GM12864 (cell line): ENCODE data around the gene PSMC3.

Experiments
- DNase-seq: peaks from one replicate; pipeline ENCODE4 v3.0.0-alpha.2; 2011; ENCODE audit warnings: low read depth
- H3K4me3 ChIP-seq: 2 replicates; pipeline ENCODE4 v1.5.1; 2011; ENCODE audit warnings: mild to moderate bottlenecking, low read depth, low read length, control low read depth
- CTCF ChIP-seq: IDR thresholded peaks from 2 replicates; pipeline ENCODE4 v1.5.1; 2011; ENCODE audit warnings: low read depth, mild to moderate bottlenecking, moderate library complexity, low read length, control low read depth, inconsistent platforms; ENCODE audit errors: missing control alignments

PSMC3 gene

GRCh38 chr11:47443817-47444216 lies 17.6 kb upstream of the PSMC3 start:
- DNase-seq = no peak
- H3K4me3 ChIP-seq = no peak overlapping the region
- no peak for TF ChIP-seq CTCF

GRCh38 chr11:47443028-47443700 lies 16.9 kb upstream of the PSMC3 start:
- DNase-seq = no peak
- peak; percentile 6 for TF ChIP-seq CTCF
- no peak overlapping the region for H3K4me3 ChIP-seq

GRCh38 chr11:47442514-47442913 lies 16.3 kb upstream of the PSMC3 start:
- no peak for TF ChIP-seq CTCF
- no peak for DNase-seq
- H3K4me3 ChIP-seq = no peak overlapping the region

- DNase-seq = no peak
- H3K4me3 ChIP-seq = no peak overlapping the region
- no peak for TF ChIP-seq CTCF
Measured at GRCh38 chr11:47441421-47441820, 15.2 kb upstream of the PSMC3 start.

- H3K4me3 ChIP-seq = no peak overlapping the region
- no peak for DNase-seq
- no peak for TF ChIP-seq CTCF
Measured at GRCh38 chr11:47440054-47440476, 13.8 kb upstream of the PSMC3 start.

- TF ChIP-seq CTCF = no peak
- DNase-seq = no peak
Measured at GRCh38 chr11:47438721-47439120, 12.5 kb upstream of the PSMC3 start.

GRCh38 chr11:47437746-47438418 lies 11.6 kb upstream of the PSMC3 start:
- H3K4me3 ChIP-seq = no peak overlapping the region
- no peak for TF ChIP-seq CTCF
- DNase-seq = no peak

More at GRCh38 chr11:47438721-47439120, 12.5 kb upstream of the PSMC3 start:
- no peak overlapping the region for H3K4me3 ChIP-seq
